HCT116 (cell line): ENCODE measurements around the gene SKI. TPM values are rescaled to one million over a fixed set of nuclear protein-coding genes. Genes with fewer than 3 reads are reported as not detected.

ENCODE experiments used
- ATAC-seq: fragments of 200-7000 bp; cut with Tn5 transposase; 2 replicates; pipeline ENCODE4 v1.9.1; 2020; ENCODE audit warnings: mild to moderate bottlenecking, moderate library complexity
- BruUV-seq: library from RNA; stranded (reverse); fragments of 400-500 nt; replicated peaks from 2 replicates; lab custom pipeline; 2021; lab: Mats Ljungman, UMichigan
- CTCF ChIA-PET: fragments of 300-600 bp; sonication (Branson Sonifier 250); formaldehyde crosslinking; loops from one replicate; lab custom pipeline; 2021; ENCODE audit warnings: antibody characterized with exemption; lab: Charles Lee
- POLR2A ChIA-PET: fragments of 300-600, 350-600 bp; sonication (Branson Sonifier 250); formaldehyde crosslinking; loops from one replicate; lab custom pipeline; 2021; ENCODE audit warnings: antibody characterized with exemption; lab: Charles Lee
- RAD21 ChIA-PET, 2 experiments: fragments of 300-600 bp; sonication (Branson Sonifier 250); formaldehyde crosslinking; loops; one replicate each; lab custom pipeline; 2023; ENCODE audit warnings: low total read pairs in 2 of 2; ENCODE audit not compliant: uncharacterized antibody in 2 of 2, unreplicated experiment in 2 of 2, low non-redundant PET in 1 of 2; lab: Charles Lee
- DNase-seq: peaks from one replicate; pipeline ENCODE4 v3.0.0-alpha.2; 2010; ENCODE audit warnings: low read depth, low spot score
- H2AFZ ChIP-seq: fragments of 200-600 bp; shearing (Covaris generic), sonication (generic); 2 replicates; pipeline ENCODE4 v1.6.1; 2017; ENCODE audit warnings: low read depth, mixed run types, mixed read lengths, antibody characterized with exemption, low read length; ENCODE audit not compliant: poor library complexity, severe bottlenecking
- H3K27ac ChIP-seq: 2 replicates; pipeline ENCODE4 v1.5.1; 2012; ENCODE audit warnings: low read depth, low read length
- H3K27me3 ChIP-seq: fragments of 200-600 bp; sonication (generic); 2 replicates; pipeline ENCODE4 v1.6.1; 2016; ENCODE audit warnings: mixed run types, low read length, mixed read lengths; ENCODE audit not compliant: insufficient read depth
- H3K36me3 ChIP-seq, 2 experiments: fragments of 200-500 bp in 1 of 2; fragments of 200-600 bp in 1 of 2; sonication (Bioruptor generic) in 1 of 2; sonication (generic) in 1 of 2; 2 replicates each; pipeline versions ENCODE4 v1.5.1 to v1.6.1; 2014 to 2016; ENCODE audit warnings: low read length in 2 of 2, inconsistent platforms in 1 of 2, mixed read lengths in 1 of 2, mixed run types in 1 of 2; ENCODE audit not compliant: insufficient read depth in 2 of 2, control insufficient read depth in 1 of 2
- H3K4me1 ChIP-seq, 2 experiments: fragments of 200-600 bp in 1 of 2; sonication (generic) in 1 of 2; 2 replicates each; pipeline versions ENCODE4 v1.5.1 to v1.6.1; 2012 to 2017; ENCODE audit warnings: low read length in 2 of 2, inconsistent platforms in 1 of 2, mild to moderate bottlenecking in 1 of 2, mixed read lengths in 1 of 2, mixed run types in 1 of 2, moderate library complexity in 1 of 2; ENCODE audit not compliant: insufficient read depth in 2 of 2, control insufficient read depth in 1 of 2
- H3K4me2 ChIP-seq: fragments of 200-600 bp; sonication (generic); 2 replicates; pipeline ENCODE4 v1.6.1; 2017; ENCODE audit warnings: mixed run types, low read length, mixed read lengths
- H3K4me3 ChIP-seq, 2 experiments: fragments of 200-600 bp in 1 of 2; sonication (generic) in 1 of 2; replicated peaks in 1 of 2; 2 replicates each; pipeline ENCODE4 v1.5.1; 2011 to 2016; ENCODE audit warnings: low read length in 2 of 2, control low read depth in 1 of 2, low read depth in 1 of 2, mild to moderate bottlenecking in 1 of 2, mixed read lengths in 1 of 2, mixed run types in 1 of 2
- H3K79me2 ChIP-seq: fragments of 200-600 bp; sonication (generic); 2 replicates; pipeline ENCODE4 v1.6.1; 2017; ENCODE audit warnings: mild to moderate bottlenecking, mixed run types, low read length, moderate library complexity, mixed read lengths; ENCODE audit not compliant: insufficient read depth
- H3K9ac ChIP-seq: fragments of 200-600 bp; sonication (generic); 2 replicates; pipeline ENCODE4 v1.6.1; 2016; ENCODE audit warnings: low read length, mixed read lengths
- H3K9me2 ChIP-seq: fragments of 200-600 bp; sonication (generic), shearing (Covaris generic); 2 replicates; pipeline ENCODE4 v1.6.1; 2017; ENCODE audit warnings: mixed run types, mild to moderate bottlenecking, moderate library complexity; ENCODE audit not compliant: insufficient read depth
- H3K9me3 ChIP-seq, 2 experiments: fragments of 200-500 bp in 1 of 2; fragments of 200-600 bp in 1 of 2; sonication (Bioruptor generic) in 1 of 2; sonication (generic) in 1 of 2; 2 replicates each; pipeline ENCODE4 v1.6.1; 2014 to 2017; ENCODE audit warnings: low read length in 2 of 2, mixed read lengths in 2 of 2, inconsistent platforms in 1 of 2, low read depth in 1 of 2, mild to moderate bottlenecking in 1 of 2, mixed run types in 1 of 2, moderate library complexity in 1 of 2; ENCODE audit not compliant: control insufficient read depth in 1 of 2, insufficient read depth in 1 of 2
- H4K20me1 ChIP-seq: fragments of 200-600 bp; sonication (generic), shearing (Covaris generic); 2 replicates; pipeline ENCODE4 v1.6.1; 2017; ENCODE audit warnings: mixed run types, mild to moderate bottlenecking, moderate library complexity; ENCODE audit not compliant: insufficient read depth
- CBX3 ChIP-seq: IDR thresholded peaks from 2 replicates; pipeline ENCODE4 v1.6.1; 2012; ENCODE audit warnings: low read depth
- EGR1 ChIP-seq: IDR thresholded peaks from 2 replicates; pipeline ENCODE4 v1.6.1; 2012; ENCODE audit warnings: low read depth
- ELF1 ChIP-seq: IDR thresholded peaks from 2 replicates; pipeline ENCODE4 v1.6.1; 2012; ENCODE audit warnings: low read depth, borderline replicate concordance
- EZH2 ChIP-seq: fragments of 200-600 bp; sonication (generic); IDR thresholded peaks from 2 replicates; pipeline ENCODE4 v1.6.1; 2017; ENCODE audit warnings: antibody characterized with exemption, mixed run types
- EZH2phosphoT487 ChIP-seq: fragments of 200-600 bp; IDR thresholded peaks from 2 replicates; pipeline ENCODE4 v1.6.1; 2018; ENCODE audit warnings: antibody characterized with exemption, borderline replicate concordance
- FOSL1 ChIP-seq: IDR thresholded peaks from 2 replicates; pipeline ENCODE4 v1.6.1; 2012; ENCODE audit warnings: low read depth
- JUND ChIP-seq: IDR thresholded peaks from 2 replicates; pipeline ENCODE4 v1.6.1; 2012
- MAX ChIP-seq: IDR thresholded peaks from 2 replicates; pipeline ENCODE4 v1.6.1; 2012
- POLR2A ChIP-seq: IDR thresholded peaks from 2 replicates; pipeline ENCODE4 v1.7.0; 2011; ENCODE audit warnings: borderline replicate concordance; ENCODE audit not compliant: insufficient read depth, insufficient read length; ENCODE audit errors: extremely low read depth
- POLR2AphosphoS5 ChIP-seq: IDR thresholded peaks from 2 replicates; pipeline ENCODE4 v1.6.1; 2011; ENCODE audit warnings: mild to moderate bottlenecking, low read depth, low read length, moderate library complexity
- RAD21 ChIP-seq: IDR thresholded peaks from 2 replicates; pipeline ENCODE4 v1.6.1; 2012; ENCODE audit warnings: low read depth, mild to moderate bottlenecking
- SIN3A ChIP-seq: IDR thresholded peaks from 2 replicates; pipeline ENCODE4 v1.6.1; 2012; ENCODE audit warnings: low read depth
- SP1 ChIP-seq: IDR thresholded peaks from 2 replicates; pipeline ENCODE4 v1.6.1; 2012; ENCODE audit warnings: low read depth
- SRF ChIP-seq: IDR thresholded peaks from 2 replicates; pipeline ENCODE4 v1.6.1; 2012; ENCODE audit warnings: low read depth
- TCF7L2 ChIP-seq: IDR thresholded peaks from 2 replicates; pipeline ENCODE4 v1.7.0; 2011; ENCODE audit warnings: borderline replicate concordance, inconsistent platforms; ENCODE audit not compliant: insufficient read depth, insufficient read length; ENCODE audit errors: extremely low read depth
- YY1 ChIP-seq: IDR thresholded peaks from 2 replicates; pipeline ENCODE4 v1.6.1; 2011; ENCODE audit warnings: low read length, low read depth, moderate library complexity, mild to moderate bottlenecking; ENCODE audit not compliant: insufficient replicate concordance; ENCODE audit errors: extremely low read depth
- ZFX ChIP-seq: fragments of 450-650 bp; IDR thresholded peaks from 2 replicates; pipeline ENCODE4 v1.6.1; 2017
- intact Hi-C: fragments of 100-400 bp; cut with micrococcal nuclease; formaldehyde crosslinking; loops from 2 replicates; pipeline ENCODE4 v1.10.0; 2022
- total RNA-seq: library from RNA; stranded (reverse); gene quantifications from one replicate; pipeline ENCODE4 v1.2.1, GENCODE V29; 2021; ENCODE audit not compliant: unreplicated experiment
- TF ChIP-seq, protein P1 (sequence below): IDR thresholded peaks from 2 replicates; pipeline ENCODE4 v1.6.1; 2012

SKI gene
- total RNA-seq, 1 experiment from 2014 or later: 56.2 TPM

DNA sequence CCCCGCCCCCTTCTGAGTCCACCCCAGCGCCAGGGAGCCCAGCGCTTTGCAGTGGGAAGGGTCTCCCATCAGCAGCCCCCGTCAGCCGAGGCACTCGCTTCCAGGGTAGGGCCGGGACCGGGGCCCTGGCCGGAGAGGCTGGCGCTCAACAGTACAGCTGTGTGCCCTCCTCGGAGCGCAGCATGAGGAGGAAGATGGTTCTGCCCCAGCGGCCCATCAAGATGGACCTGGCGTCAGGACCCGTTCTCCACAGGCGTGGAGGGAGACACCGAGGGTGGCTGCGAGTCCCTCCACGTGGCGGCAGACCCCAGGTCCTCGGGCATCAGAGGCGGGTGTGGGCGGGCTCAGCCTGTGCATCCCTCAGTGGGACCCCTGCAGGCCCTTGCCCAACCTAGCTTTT is 109.0 kb downstream of the SKI start:
- BruUV-seq: no TSS peak
- H2AFZ ChIP-seq: no peak overlapping the region
- no peak overlapping the region for H3K4me2 ChIP-seq
- DNase-seq: no peak
- ChIA-PET CTCF (no interaction called here), POLR2A (no interaction called here), RAD21 (no interaction called here)
- intact Hi-C loops: no loop called here
- H3K9me3 ChIP-seq: peaks cover 0 to 3% of the 10 kb centered on the region in 2 experiments; a peak in 2 of 4 replicates
- H3K79me2 ChIP-seq: no peaks in the 10 kb centered on the region
- no peaks in the 10 kb centered on the region for H3K9me2 ChIP-seq
- H3K27ac ChIP-seq: no peak overlapping the region
- no peak overlapping the region for H3K4me3 ChIP-seq
- H3K4me1 ChIP-seq: no peaks in the 10 kb centered on the region
- no peak for ATAC-seq
- TF ChIP-seq, protein P1, sequence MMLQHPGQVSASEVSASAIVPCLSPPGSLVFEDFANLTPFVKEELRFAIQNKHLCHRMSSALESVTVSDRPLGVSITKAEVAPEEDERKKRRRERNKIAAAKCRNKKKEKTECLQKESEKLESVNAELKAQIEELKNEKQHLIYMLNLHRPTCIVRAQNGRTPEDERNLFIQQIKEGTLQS: no peak
- no peak for TF ChIP-seq CBX3
- no peak overlapping the region for H3K9ac ChIP-seq
- no peaks in the 10 kb centered on the region for H3K27me3 ChIP-seq
- no peaks in the 10 kb centered on the region for H4K20me1 ChIP-seq
- no peaks in the 10 kb centered on the region for H3K36me3 ChIP-seq

DNA sequence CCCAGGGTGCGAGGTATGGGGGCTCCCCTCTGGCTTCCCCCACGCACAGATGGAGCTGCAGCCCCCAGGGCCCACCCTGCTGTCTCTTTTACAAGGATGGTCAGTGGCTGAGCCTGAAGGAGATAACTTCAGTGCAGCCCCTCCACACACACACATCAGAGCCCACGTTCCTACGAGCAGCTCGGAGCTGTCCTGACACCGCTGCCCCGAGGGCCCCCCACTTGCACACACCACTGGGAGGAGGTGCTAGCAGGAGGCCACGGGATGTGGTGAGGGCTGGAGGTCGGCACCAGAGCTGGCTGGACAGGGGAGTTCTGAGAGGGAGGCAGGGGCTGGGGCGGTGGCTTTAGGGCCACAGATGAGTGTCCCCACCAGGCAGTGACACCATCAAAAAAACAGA is 109.4 kb downstream of the SKI start:
- Histone ChIP-seq H3K79me2 (no peaks in the 10 kb centered on the region), H3K4me1 (no peaks in the 10 kb centered on the region), H2AFZ (no peak overlapping the region), H4K20me1 (no peaks in the 10 kb centered on the region), H3K9me3 (no peaks in the 10 kb centered on the region; a peak in 1 of 4 replicates), H3K36me3 (no peaks in the 10 kb centered on the region), H3K9me2 (no peaks in the 10 kb centered on the region), H3K27me3 (no peaks in the 10 kb centered on the region), H3K4me2 (no peak overlapping the region), H3K4me3 (no peak overlapping the region), H3K27ac (no peak overlapping the region), H3K9ac (no peak overlapping the region)
- DNase-seq (no peak), ATAC-seq (no peak)
- ChIA-PET RAD21 (no interaction called here), POLR2A (no interaction called here), CTCF (no interaction called here)
- BruUV-seq: no TSS peak
- intact Hi-C loops: no loop called here
- TF ChIP-seq YY1 (no peak), TCF7L2 (no peak), POLR2A (no peak), FOSL1 (no peak), MAX (no peak), EZH2 (no peak), EGR1 (no peak), CBX3 (no peak), SP1 (no peak), ZFX (no peak), JUND (no peak), POLR2AphosphoS5 (no peak), ELF1 (no peak), SIN3A (no peak), EZH2phosphoT487 (no peak), RAD21 (no peak), SRF (no peak)
- TF ChIP-seq, protein P1: no peak
